ENCODE measurements around the gene DDX47. TPM values are rescaled to one million over a fixed set of nuclear protein-coding genes. Genes with fewer than 3 reads are reported as not detected.
A peak's percentile ranks its signal among the peaks of the same experiment; 100 is the strongest.

DDX47 gene
- 69.3 and 70.9 TPM in 2 replicates for total RNA-seq
- long read RNA-seq, transcript DDX47-202 (12 exons, 1,817 nt), result major isoform, 403 of 425 reads
- long read RNA-seq, transcript DDX47-212 (11 exons, 2,357 nt), result minor isoform, 8 of 425 reads
- long read RNA-seq, partial matches to known transcripts, result 5 of 425 reads
- long read RNA-seq, other reads (novel, unspliced or antisense), result 4 of 425 reads

DNA sequence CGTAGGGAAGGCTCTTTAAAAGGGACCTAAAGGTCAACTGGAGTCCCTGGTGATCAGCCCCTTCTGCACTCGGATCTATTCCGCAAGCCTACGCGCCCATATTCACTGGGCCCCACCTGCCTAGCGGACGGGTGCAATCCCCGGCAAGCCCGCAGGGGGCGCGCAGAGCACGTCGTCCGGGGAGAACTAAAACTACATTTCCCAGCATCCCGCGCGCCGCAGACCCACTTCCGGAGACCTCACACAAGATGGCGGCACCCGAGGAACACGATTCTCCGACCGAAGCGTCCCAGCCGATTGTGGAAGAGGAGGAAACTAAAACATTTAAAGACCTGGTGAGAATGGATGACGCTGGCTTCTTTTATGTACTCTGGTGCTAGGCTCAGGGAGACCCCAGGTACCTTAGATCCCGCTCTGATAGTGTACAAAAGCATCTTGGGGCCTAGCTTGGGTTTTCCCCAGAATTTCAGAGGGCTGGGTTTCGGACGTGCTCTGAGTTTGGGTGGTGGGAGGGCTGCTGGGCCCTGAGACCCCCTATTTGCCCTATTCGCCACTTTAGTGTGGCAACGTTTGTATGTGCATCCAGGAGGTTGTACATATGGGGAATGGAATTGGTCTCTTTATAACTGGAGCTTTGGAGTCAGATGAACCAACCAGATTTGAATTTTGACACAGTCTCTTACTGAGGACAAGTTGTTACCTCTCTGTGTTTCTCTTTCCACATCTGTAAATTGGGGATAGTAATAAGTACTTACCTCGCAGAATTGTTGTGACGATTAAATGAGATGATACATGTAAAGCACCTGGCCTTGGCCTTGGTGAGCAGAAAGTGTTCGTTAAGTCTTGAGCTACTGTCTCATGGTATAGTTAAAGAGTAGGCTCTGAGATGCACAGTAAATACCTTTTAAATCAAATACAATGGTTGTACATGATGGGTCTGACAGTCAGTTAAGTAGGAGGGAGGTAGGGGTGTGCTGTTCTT, at the start of gene DDX47:
Gene DDX47, plus strand, starts transcription at position 227 of the 982 bp plus-strand sequence. Its CDS starts 22 bp downstream, at position 249.
- H3K27ac Mint-ChIP-seq (ENCODE audit: unreplicated experiment), result peak within 1 kb of the TSS; percentile 97
- no peaks in the 10 kb centered on the region for H3K27me3 Mint-ChIP-seq (ENCODE audit: low read depth)
- peak within 1 kb of the TSS; percentile 99 for H3K4me3 Mint-ChIP-seq
- peaks cover 9% of the 10 kb centered on the region for H3K36me3 Mint-ChIP-seq (ENCODE audit: low read depth)
- DNase-seq (ENCODE audit: low read depth, low spot score), result peak; percentile 99
- TF ChIP-seq, protein P1, sequence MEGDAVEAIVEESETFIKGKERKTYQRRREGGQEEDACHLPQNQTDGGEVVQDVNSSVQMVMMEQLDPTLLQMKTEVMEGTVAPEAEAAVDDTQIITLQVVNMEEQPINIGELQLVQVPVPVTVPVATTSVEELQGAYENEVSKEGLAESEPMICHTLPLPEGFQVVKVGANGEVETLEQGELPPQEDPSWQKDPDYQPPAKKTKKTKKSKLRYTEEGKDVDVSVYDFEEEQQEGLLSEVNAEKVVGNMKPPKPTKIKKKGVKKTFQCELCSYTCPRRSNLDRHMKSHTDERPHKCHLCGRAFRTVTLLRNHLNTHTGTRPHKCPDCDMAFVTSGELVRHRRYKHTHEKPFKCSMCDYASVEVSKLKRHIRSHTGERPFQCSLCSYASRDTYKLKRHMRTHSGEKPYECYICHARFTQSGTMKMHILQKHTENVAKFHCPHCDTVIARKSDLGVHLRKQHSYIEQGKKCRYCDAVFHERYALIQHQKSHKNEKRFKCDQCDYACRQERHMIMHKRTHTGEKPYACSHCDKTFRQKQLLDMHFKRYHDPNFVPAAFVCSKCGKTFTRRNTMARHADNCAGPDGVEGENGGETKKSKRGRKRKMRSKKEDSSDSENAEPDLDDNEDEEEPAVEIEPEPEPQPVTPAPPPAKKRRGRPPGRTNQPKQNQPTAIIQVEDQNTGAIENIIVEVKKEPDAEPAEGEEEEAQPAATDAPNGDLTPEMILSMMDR (conservative IDR thresholded peaks at IDR 0.05), result peak; percentile 99
- peaks cover 31% of the 10 kb centered on the region for H3K4me1 Mint-ChIP-seq
- H3K9me3 Mint-ChIP-seq, result no peaks in the 10 kb centered on the region

DNA sequence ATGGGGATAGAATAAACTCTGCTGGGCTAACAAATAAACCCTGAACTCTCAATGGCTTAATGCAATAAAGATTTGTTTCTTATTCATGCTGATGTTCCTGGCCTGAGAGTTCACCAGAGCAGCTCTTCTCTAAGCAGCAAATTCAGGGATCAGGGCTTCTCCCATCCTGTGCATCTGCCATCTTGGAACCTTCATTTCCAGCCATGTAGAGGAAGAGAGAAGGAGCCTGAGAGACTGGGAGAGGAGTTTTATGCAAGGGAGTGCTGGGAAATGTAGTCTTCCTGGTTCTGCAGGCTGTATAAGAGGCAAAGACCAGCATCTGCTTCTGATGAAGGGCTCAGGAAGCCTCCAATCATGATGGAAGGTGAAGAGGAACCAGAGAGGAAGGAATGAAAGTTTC, 48.3 kb upstream of the DDX47 start:
- Mint-ChIP-seq H3K36me3 (ENCODE audit: low read depth) (peaks cover 5% of the 10 kb centered on the region), H3K4me3 (no peak overlapping the region), H3K4me1 (no peaks in the 10 kb centered on the region), H3K9me3 (no peaks in the 10 kb centered on the region), H3K27me3 (ENCODE audit: low read depth) (no peaks in the 10 kb centered on the region), H3K27ac (ENCODE audit: unreplicated experiment) (no peak overlapping the region)
- no peak for DNase-seq (ENCODE audit: low read depth, low spot score)
- TF ChIP-seq, protein P1 (conservative IDR thresholded peaks at IDR 0.05), result no peak

DNA sequence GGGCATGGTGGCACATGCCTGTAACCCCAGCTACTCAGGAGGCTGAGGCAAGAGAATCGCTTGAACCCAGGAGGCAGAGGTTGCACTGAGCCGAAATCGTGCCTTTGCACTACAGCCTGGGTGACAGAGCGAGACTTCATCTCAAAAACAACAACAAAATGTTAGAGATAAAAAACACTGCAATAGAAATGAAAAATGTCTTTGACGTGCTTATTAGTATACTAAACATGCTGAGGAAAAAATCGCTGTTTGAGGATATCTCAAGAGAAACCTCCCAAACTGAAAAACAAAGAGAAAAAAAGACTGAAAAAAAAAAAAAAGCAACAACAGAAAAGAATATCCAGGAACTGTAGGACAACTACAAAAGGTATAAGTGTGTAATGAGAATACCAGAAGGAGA, 42.9 kb upstream of the DDX47 start:
- no peaks in the 10 kb centered on the region for H3K4me1 Mint-ChIP-seq
- TF ChIP-seq, protein P1 (conservative IDR thresholded peaks at IDR 0.05), result no peak
- no peak for DNase-seq (ENCODE audit: low read depth, low spot score)
- H3K9me3 Mint-ChIP-seq, result peaks cover 3% of the 10 kb centered on the region
- H3K4me3 Mint-ChIP-seq, result no peak overlapping the region
- H3K36me3 Mint-ChIP-seq (ENCODE audit: low read depth), result peaks cover 7% of the 10 kb centered on the region
- H3K27ac Mint-ChIP-seq (ENCODE audit: unreplicated experiment), result no peak overlapping the region
- no peaks in the 10 kb centered on the region for H3K27me3 Mint-ChIP-seq (ENCODE audit: low read depth)

DNA sequence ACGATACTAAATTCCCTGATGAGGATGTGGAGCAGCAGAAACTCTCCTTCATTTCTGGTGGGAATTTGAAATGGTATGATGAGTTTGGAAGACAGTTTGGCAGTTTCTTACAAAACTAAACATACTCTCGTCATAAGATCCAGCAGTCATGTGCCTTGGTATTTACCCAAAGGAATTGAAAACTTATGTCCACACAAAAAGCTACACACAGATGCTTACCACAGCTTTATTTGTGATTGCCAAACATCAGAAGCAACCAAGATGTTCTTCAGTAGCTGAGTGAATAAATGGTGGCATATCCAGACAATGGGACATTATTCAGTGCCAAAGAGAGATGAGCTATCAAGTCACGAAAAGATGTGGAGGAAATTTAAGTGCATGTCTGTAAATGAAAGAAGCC, 38.4 kb upstream of the DDX47 start:
- Mint-ChIP-seq H3K27ac (ENCODE audit: unreplicated experiment) (no peak overlapping the region), H3K9me3 (peaks cover 3% of the 10 kb centered on the region), H3K27me3 (ENCODE audit: low read depth) (no peaks in the 10 kb centered on the region), H3K4me3 (no peak overlapping the region), H3K4me1 (peaks cover 5% of the 10 kb centered on the region), H3K36me3 (ENCODE audit: low read depth) (peaks cover 5% of the 10 kb centered on the region)
- TF ChIP-seq, protein P1 (conservative IDR thresholded peaks at IDR 0.05), result no peak
- DNase-seq (ENCODE audit: low read depth, low spot score), result no peak

DNA sequence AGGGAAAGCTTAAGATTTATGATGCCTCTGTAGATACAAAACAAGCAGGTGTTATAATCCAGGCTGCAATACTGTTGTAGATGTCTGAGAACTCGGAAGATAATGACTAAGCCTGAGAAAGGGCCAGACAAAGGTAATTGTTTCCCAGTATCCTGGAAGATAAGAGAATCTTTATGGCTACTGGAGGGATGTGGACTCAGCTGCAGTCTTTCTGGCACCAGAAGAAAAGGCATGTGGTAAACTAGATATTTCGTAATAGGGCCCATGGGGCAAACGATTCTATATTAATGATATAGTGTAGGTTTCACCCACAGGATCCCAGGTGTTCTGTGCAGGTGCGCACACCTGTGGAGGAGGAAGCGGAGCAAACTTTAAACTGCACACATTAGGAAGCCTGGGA, 36.9 kb upstream of the DDX47 start:
- Mint-ChIP-seq H3K27ac (ENCODE audit: unreplicated experiment) (no peak overlapping the region), H3K4me3 (no peak overlapping the region), H3K4me1 (peaks cover 5% of the 10 kb centered on the region), H3K36me3 (ENCODE audit: low read depth) (peaks cover 4% of the 10 kb centered on the region), H3K9me3 (peaks cover 3% of the 10 kb centered on the region), H3K27me3 (ENCODE audit: low read depth) (no peaks in the 10 kb centered on the region)
- TF ChIP-seq, protein P1 (conservative IDR thresholded peaks at IDR 0.05), result no peak
- no peak for DNase-seq (ENCODE audit: low read depth, low spot score)

Data from neural crest cell (in vitro differentiated cells).